HUES6 (cell line): ENCODE data around the gene APOL3.
"Not testable (repeated sequence)": the region's sequence is repeated elsewhere in the genome, so short reads cannot be mapped to it uniquely, and the experiment has no call there.

Source experiments
- H3K27ac ChIP-seq: 2 replicates; pipeline ENCODE4 v1.7.0; 2013; ENCODE audit warnings: low read depth, mild to moderate bottlenecking, low read length, inconsistent platforms
- H3K27me3 ChIP-seq: 2 replicates; pipeline ENCODE4 v1.6.1; 2013; ENCODE audit warnings: low read length; ENCODE audit not compliant: control insufficient read depth, insufficient read depth
- H3K36me3 ChIP-seq: 2 replicates; pipeline ENCODE4 v1.6.1; 2013; ENCODE audit warnings: low read length; ENCODE audit not compliant: control insufficient read depth, insufficient read depth
- H3K4me1 ChIP-seq: 2 replicates; pipeline ENCODE4 v1.6.1; 2013; ENCODE audit warnings: low read length; ENCODE audit not compliant: control insufficient read depth, insufficient read depth
- H3K4me3 ChIP-seq: 2 replicates; pipeline ENCODE4 v1.5.1; 2013; ENCODE audit warnings: low read depth, low read length
- H3K9ac ChIP-seq: one replicate; pipeline ENCODE4 v1.6.1; 2013; ENCODE audit warnings: mild to moderate bottlenecking, low read length
- H3K9me3 ChIP-seq: 2 replicates; pipeline ENCODE4 v1.6.1; 2013; ENCODE audit warnings: low read depth, low read length; ENCODE audit not compliant: control insufficient read depth, insufficient read depth

The APOL3 gene

GRCh38 chr22:36148411-36148810 lies 12.1 kb downstream of the APOL3 start:
- Histone ChIP-seq H3K27ac (no peak overlapping the region), H3K36me3 (no peaks in the 10 kb centered on the region), H3K4me3 (no peak overlapping the region), H3K4me1 (peaks cover 12% of the 10 kb centered on the region), H3K9ac (no peak overlapping the region), H3K9me3 (peaks cover 8% of the 10 kb centered on the region; the same call in 1 of the 2 replicates), H3K27me3 (no peaks in the 10 kb centered on the region)

GRCh38 chr22:36147196-36147791 lies 13.3 kb downstream of the APOL3 start:
- no peak overlapping the region for H3K9ac ChIP-seq
- H3K4me1 ChIP-seq: peaks cover 12% of the 10 kb centered on the region

GRCh38 chr22:36145881-36146280 lies 14.7 kb downstream of the APOL3 start:
- Histone ChIP-seq H3K9me3 (no peaks in the 10 kb centered on the region), H3K4me1 (peaks cover 17% of the 10 kb centered on the region), H3K27ac (no peak overlapping the region), H3K36me3 (no peaks in the 10 kb centered on the region), H3K27me3 (no peaks in the 10 kb centered on the region), H3K9ac (no peak overlapping the region), H3K4me3 (no peak overlapping the region)

More at GRCh38 chr22:36147196-36147791, 13.3 kb downstream of the APOL3 start:
- no peaks in the 10 kb centered on the region for H3K36me3 ChIP-seq
- no peak overlapping the region for H3K4me3 ChIP-seq
- H3K27ac ChIP-seq: no peak overlapping the region
- H3K27me3 ChIP-seq: no peaks in the 10 kb centered on the region
- H3K9me3 ChIP-seq: peaks cover 8% of the 10 kb centered on the region; the same call in 1 of the 2 replicates

GRCh38 chr22:36144886-36145541 lies 15.5 kb downstream of the APOL3 start:
- Histone ChIP-seq H3K4me1 (peaks cover 21% of the 10 kb centered on the region), H3K4me3 (peak overlapping the region; percentile 37), H3K36me3 (no peaks in the 10 kb centered on the region), H3K9me3 (no peaks in the 10 kb centered on the region), H3K27ac (no peak overlapping the region), H3K27me3 (no peaks in the 10 kb centered on the region), H3K9ac (peak overlapping the region; percentile 22)

GRCh38 chr22:36143956-36144355 lies 16.6 kb downstream of the APOL3 start:
- no peaks in the 10 kb centered on the region for H3K9me3 ChIP-seq
- H3K4me1 ChIP-seq: peaks cover 21% of the 10 kb centered on the region
- no peaks in the 10 kb centered on the region for H3K36me3 ChIP-seq
- H3K27ac ChIP-seq: no peak overlapping the region
- no peak overlapping the region for H3K4me3 ChIP-seq
- no peak overlapping the region for H3K9ac ChIP-seq
- H3K27me3 ChIP-seq: no peaks in the 10 kb centered on the region

- H3K9me3 ChIP-seq: no peaks in the 10 kb centered on the region
- H3K27me3 ChIP-seq: no peaks in the 10 kb centered on the region
- peaks cover 21% of the 10 kb centered on the region for H3K4me1 ChIP-seq
- H3K4me3 ChIP-seq: no peak overlapping the region
- H3K9ac ChIP-seq: no peak overlapping the region
- no peak overlapping the region for H3K27ac ChIP-seq
- no peaks in the 10 kb centered on the region for H3K36me3 ChIP-seq
Observed at GRCh38 chr22:36143066-36143815, 17.3 kb downstream of the APOL3 start.

GRCh38 chr22:36141481-36141880 lies 19.1 kb downstream of the APOL3 start:
- no peak overlapping the region for H3K27ac ChIP-seq
- no peak overlapping the region for H3K4me3 ChIP-seq
- no peaks in the 10 kb centered on the region for H3K36me3 ChIP-seq
- no peaks in the 10 kb centered on the region for H3K27me3 ChIP-seq
- peaks cover 21% of the 10 kb centered on the region for H3K4me1 ChIP-seq
- H3K9ac ChIP-seq: no peak overlapping the region
- H3K9me3 ChIP-seq: no peaks in the 10 kb centered on the region

GRCh38 chr22:36138709-36139108 lies 21.8 kb downstream of the APOL3 start:
- not testable (repeated sequence) for H3K36me3 ChIP-seq, H3K27ac ChIP-seq, H3K9me3 ChIP-seq, H3K9ac ChIP-seq, H3K4me1 ChIP-seq, H3K4me3 ChIP-seq, H3K27me3 ChIP-seq

- H3K9ac ChIP-seq: no peak overlapping the region
- H3K36me3 ChIP-seq: no peaks in the 10 kb centered on the region
- H3K27me3 ChIP-seq: peaks cover 4% of the 10 kb centered on the region; the same call in 1 of the 2 replicates
- no peak overlapping the region for H3K4me3 ChIP-seq
- H3K4me1 ChIP-seq: peaks cover 11% of the 10 kb centered on the region
- H3K9me3 ChIP-seq: no peaks in the 10 kb centered on the region
- no peak overlapping the region for H3K27ac ChIP-seq
Observed at GRCh38 chr22:36136988-36137387, 23.6 kb downstream of the APOL3 start.

- Histone ChIP-seq H3K27me3 (peaks cover 4% of the 10 kb centered on the region; the same call in 1 of the 2 replicates), H3K9ac (no peak overlapping the region), H3K9me3 (no peaks in the 10 kb centered on the region), H3K4me1 (peaks cover 14% of the 10 kb centered on the region), H3K4me3 (no peak overlapping the region), H3K27ac (no peak overlapping the region), H3K36me3 (no peaks in the 10 kb centered on the region)
Observed at GRCh38 chr22:36136475-36136874, 24.1 kb downstream of the APOL3 start.
